Measurements from ENCODE around the gene LHX2.

- TF ChIP-seq CTCF (IDR thresholded peaks at IDR 0.05) (no peak), POLR2A (IDR thresholded peaks at IDR 0.05) (no peak)
Observed at GRCh38 chr9:124010665-124011321, 775 bp upstream of the LHX2 start.
